HCT116 (cell line): Measurements from ENCODE around the gene LRIG1. TPM values are rescaled to one million over a fixed set of nuclear protein-coding genes. Genes with fewer than 3 reads are reported as not detected.

Experiments
- ATAC-seq: fragments of 200-7000 bp; cut with Tn5 transposase; 2 replicates; pipeline ENCODE4 v1.9.1; 2020; ENCODE audit warnings: mild to moderate bottlenecking, moderate library complexity
- BruUV-seq: library from RNA; stranded (reverse); fragments of 400-500 nt; replicated peaks from 2 replicates; lab custom pipeline; 2021; lab: Mats Ljungman, UMichigan
- CTCF ChIA-PET: fragments of 300-600 bp; sonication (Branson Sonifier 250); formaldehyde crosslinking; loops from one replicate; lab custom pipeline; 2021; ENCODE audit warnings: antibody characterized with exemption; lab: Charles Lee
- POLR2A ChIA-PET: fragments of 300-600, 350-600 bp; sonication (Branson Sonifier 250); formaldehyde crosslinking; loops from one replicate; lab custom pipeline; 2021; ENCODE audit warnings: antibody characterized with exemption; lab: Charles Lee
- RAD21 ChIA-PET, 2 experiments: fragments of 300-600 bp; sonication (Branson Sonifier 250); formaldehyde crosslinking; loops; one replicate each; lab custom pipeline; 2023; ENCODE audit warnings: low total read pairs in 2 of 2; ENCODE audit not compliant: uncharacterized antibody in 2 of 2, unreplicated experiment in 2 of 2, low non-redundant PET in 1 of 2; lab: Charles Lee
- DNase-seq: peaks from one replicate; pipeline ENCODE4 v3.0.0-alpha.2; 2010; ENCODE audit warnings: low read depth, low spot score
- H2AFZ ChIP-seq: fragments of 200-600 bp; shearing (Covaris generic), sonication (generic); 2 replicates; pipeline ENCODE4 v1.6.1; 2017; ENCODE audit warnings: low read depth, mixed run types, mixed read lengths, antibody characterized with exemption, low read length; ENCODE audit not compliant: poor library complexity, severe bottlenecking
- H3K27ac ChIP-seq: 2 replicates; pipeline ENCODE4 v1.5.1; 2012; ENCODE audit warnings: low read depth, low read length
- H3K27me3 ChIP-seq: fragments of 200-600 bp; sonication (generic); 2 replicates; pipeline ENCODE4 v1.6.1; 2016; ENCODE audit warnings: mixed run types, low read length, mixed read lengths; ENCODE audit not compliant: insufficient read depth
- H3K36me3 ChIP-seq, 2 experiments: fragments of 200-500 bp in 1 of 2; fragments of 200-600 bp in 1 of 2; sonication (Bioruptor generic) in 1 of 2; sonication (generic) in 1 of 2; 2 replicates each; pipeline versions ENCODE4 v1.5.1 to v1.6.1; 2014 to 2016; ENCODE audit warnings: low read length in 2 of 2, inconsistent platforms in 1 of 2, mixed read lengths in 1 of 2, mixed run types in 1 of 2; ENCODE audit not compliant: insufficient read depth in 2 of 2, control insufficient read depth in 1 of 2
- H3K4me1 ChIP-seq, 2 experiments: fragments of 200-600 bp in 1 of 2; sonication (generic) in 1 of 2; 2 replicates each; pipeline versions ENCODE4 v1.5.1 to v1.6.1; 2012 to 2017; ENCODE audit warnings: low read length in 2 of 2, inconsistent platforms in 1 of 2, mild to moderate bottlenecking in 1 of 2, mixed read lengths in 1 of 2, mixed run types in 1 of 2, moderate library complexity in 1 of 2; ENCODE audit not compliant: insufficient read depth in 2 of 2, control insufficient read depth in 1 of 2
- H3K4me2 ChIP-seq: fragments of 200-600 bp; sonication (generic); 2 replicates; pipeline ENCODE4 v1.6.1; 2017; ENCODE audit warnings: mixed run types, low read length, mixed read lengths
- H3K4me3 ChIP-seq, 2 experiments: fragments of 200-600 bp in 1 of 2; sonication (generic) in 1 of 2; replicated peaks in 1 of 2; 2 replicates each; pipeline ENCODE4 v1.5.1; 2011 to 2016; ENCODE audit warnings: low read length in 2 of 2, control low read depth in 1 of 2, low read depth in 1 of 2, mild to moderate bottlenecking in 1 of 2, mixed read lengths in 1 of 2, mixed run types in 1 of 2
- H3K79me2 ChIP-seq: fragments of 200-600 bp; sonication (generic); 2 replicates; pipeline ENCODE4 v1.6.1; 2017; ENCODE audit warnings: mild to moderate bottlenecking, mixed run types, low read length, moderate library complexity, mixed read lengths; ENCODE audit not compliant: insufficient read depth
- H3K9ac ChIP-seq: fragments of 200-600 bp; sonication (generic); 2 replicates; pipeline ENCODE4 v1.6.1; 2016; ENCODE audit warnings: low read length, mixed read lengths
- H3K9me2 ChIP-seq: fragments of 200-600 bp; sonication (generic), shearing (Covaris generic); 2 replicates; pipeline ENCODE4 v1.6.1; 2017; ENCODE audit warnings: mixed run types, mild to moderate bottlenecking, moderate library complexity; ENCODE audit not compliant: insufficient read depth
- H3K9me3 ChIP-seq, 2 experiments: fragments of 200-500 bp in 1 of 2; fragments of 200-600 bp in 1 of 2; sonication (Bioruptor generic) in 1 of 2; sonication (generic) in 1 of 2; 2 replicates each; pipeline ENCODE4 v1.6.1; 2014 to 2017; ENCODE audit warnings: low read length in 2 of 2, mixed read lengths in 2 of 2, inconsistent platforms in 1 of 2, low read depth in 1 of 2, mild to moderate bottlenecking in 1 of 2, mixed run types in 1 of 2, moderate library complexity in 1 of 2; ENCODE audit not compliant: control insufficient read depth in 1 of 2, insufficient read depth in 1 of 2
- H4K20me1 ChIP-seq: fragments of 200-600 bp; sonication (generic), shearing (Covaris generic); 2 replicates; pipeline ENCODE4 v1.6.1; 2017; ENCODE audit warnings: mixed run types, mild to moderate bottlenecking, moderate library complexity; ENCODE audit not compliant: insufficient read depth
- CBX3 ChIP-seq: IDR thresholded peaks from 2 replicates; pipeline ENCODE4 v1.6.1; 2012; ENCODE audit warnings: low read depth
- CEBPB ChIP-seq: IDR thresholded peaks from 2 replicates; pipeline ENCODE4 v1.6.1; 2012; ENCODE audit warnings: low read depth
- CTCF ChIP-seq, 3 experiments: fragments of 200-600 bp in 1 of 3; sonication (generic) in 1 of 3; IDR thresholded peaks in 2 of 3; conservative IDR thresholded peaks in 1 of 3; 2 replicates each; pipeline ENCODE4 v1.5.1; 2012 to 2017; ENCODE audit warnings: low read depth in 2 of 3, low read length in 2 of 3, antibody characterized with exemption in 1 of 3, borderline replicate concordance in 1 of 3, control low read depth in 1 of 3, mild to moderate bottlenecking in 1 of 3, mixed read lengths in 1 of 3, mixed run types in 1 of 3, moderate library complexity in 1 of 3; ENCODE audit not compliant: insufficient read depth in 1 of 3
- FOSL1 ChIP-seq: IDR thresholded peaks from 2 replicates; pipeline ENCODE4 v1.6.1; 2012; ENCODE audit warnings: low read depth
- JUND ChIP-seq: IDR thresholded peaks from 2 replicates; pipeline ENCODE4 v1.6.1; 2012
- MAX ChIP-seq: IDR thresholded peaks from 2 replicates; pipeline ENCODE4 v1.6.1; 2012
- POLR2A ChIP-seq: IDR thresholded peaks from 2 replicates; pipeline ENCODE4 v1.7.0; 2011; ENCODE audit warnings: borderline replicate concordance; ENCODE audit not compliant: insufficient read depth, insufficient read length; ENCODE audit errors: extremely low read depth
- RAD21 ChIP-seq: IDR thresholded peaks from 2 replicates; pipeline ENCODE4 v1.6.1; 2012; ENCODE audit warnings: low read depth, mild to moderate bottlenecking
- REST ChIP-seq: IDR thresholded peaks from 2 replicates; pipeline ENCODE4 v1.6.1; 2012; ENCODE audit warnings: low read depth
- SIN3A ChIP-seq: IDR thresholded peaks from 2 replicates; pipeline ENCODE4 v1.6.1; 2012; ENCODE audit warnings: low read depth
- SRF ChIP-seq: IDR thresholded peaks from 2 replicates; pipeline ENCODE4 v1.6.1; 2012; ENCODE audit warnings: low read depth
- YY1 ChIP-seq: IDR thresholded peaks from 2 replicates; pipeline ENCODE4 v1.6.1; 2011; ENCODE audit warnings: low read length, low read depth, moderate library complexity, mild to moderate bottlenecking; ENCODE audit not compliant: insufficient replicate concordance; ENCODE audit errors: extremely low read depth
- ZBTB33 ChIP-seq: IDR thresholded peaks from 2 replicates; pipeline ENCODE4 v1.6.1; 2011; ENCODE audit warnings: mild to moderate bottlenecking, low read length, moderate library complexity; ENCODE audit not compliant: insufficient replicate concordance; ENCODE audit errors: extremely low read depth
- intact Hi-C: fragments of 100-400 bp; cut with micrococcal nuclease; formaldehyde crosslinking; loops from 2 replicates; pipeline ENCODE4 v1.10.0; 2022
- total RNA-seq: library from RNA; stranded (reverse); gene quantifications from one replicate; pipeline ENCODE4 v1.2.1, GENCODE V29; 2021; ENCODE audit not compliant: unreplicated experiment

LRIG1 gene
- total RNA-seq, 1 experiment from 2014 or later: 3.1 TPM

- DNase-seq: no peak
- intact Hi-C loops: no loop called here
- ChIA-PET POLR2A (no interaction called here), RAD21 (interaction anchor here in 1 of 2 experiments (0.6 kb wide), 1 partner anchor 260 kb away, joined by 3 read pairs; no protein-coding TSS in a partner anchor), CTCF (no interaction called here)
- Histone ChIP-seq H4K20me1 (no peaks in the 10 kb centered on the region), H3K9me3 (no peaks in the 10 kb centered on the region), H3K27me3 (no peaks in the 10 kb centered on the region), H3K4me2 (no peak overlapping the region), H3K79me2 (no peaks in the 10 kb centered on the region), H3K36me3 (no peaks in the 10 kb centered on the region), H3K9ac (no peak overlapping the region), H3K4me3 (no peak overlapping the region), H2AFZ (no peak overlapping the region), H3K9me2 (no peaks in the 10 kb centered on the region), H3K27ac (no peak overlapping the region), H3K4me1 (no peaks in the 10 kb centered on the region)
- no peak for TF ChIP-seq SRF
- TF ChIP-seq CTCF (IDR thresholded peaks at IDR 0.05 in 2 of 3, conservative IDR thresholded peaks at IDR 0.05 in 1 of 3; ENCODE audit: borderline replicate concordance in 1 of 3, insufficient read depth in 1 of 3, low read depth in 2 of 3, low read length in 2 of 3): no peak
- no peak for TF ChIP-seq MAX
- no peak for TF ChIP-seq YY1
- TF ChIP-seq FOSL1: no peak
- no peak for TF ChIP-seq ZBTB33
- no peak for TF ChIP-seq POLR2A
- TF ChIP-seq REST: no peak
- no peak for TF ChIP-seq SIN3A
- TF ChIP-seq JUND: no peak
- no peak for TF ChIP-seq CBX3
- no peak for TF ChIP-seq RAD21
- TF ChIP-seq CEBPB: no peak
- no peak for ATAC-seq
- BruUV-seq: no TSS peak
These were observed 44.0 kb upstream of the LRIG1 start for GRCh38 chr3:66544619-66545429.
